ENCODE data around the gene CAMSAP2. TPM values are rescaled to one million over a fixed set of nuclear protein-coding genes. Genes with fewer than 3 reads are reported as not detected.

The CAMSAP2 gene, protein sequence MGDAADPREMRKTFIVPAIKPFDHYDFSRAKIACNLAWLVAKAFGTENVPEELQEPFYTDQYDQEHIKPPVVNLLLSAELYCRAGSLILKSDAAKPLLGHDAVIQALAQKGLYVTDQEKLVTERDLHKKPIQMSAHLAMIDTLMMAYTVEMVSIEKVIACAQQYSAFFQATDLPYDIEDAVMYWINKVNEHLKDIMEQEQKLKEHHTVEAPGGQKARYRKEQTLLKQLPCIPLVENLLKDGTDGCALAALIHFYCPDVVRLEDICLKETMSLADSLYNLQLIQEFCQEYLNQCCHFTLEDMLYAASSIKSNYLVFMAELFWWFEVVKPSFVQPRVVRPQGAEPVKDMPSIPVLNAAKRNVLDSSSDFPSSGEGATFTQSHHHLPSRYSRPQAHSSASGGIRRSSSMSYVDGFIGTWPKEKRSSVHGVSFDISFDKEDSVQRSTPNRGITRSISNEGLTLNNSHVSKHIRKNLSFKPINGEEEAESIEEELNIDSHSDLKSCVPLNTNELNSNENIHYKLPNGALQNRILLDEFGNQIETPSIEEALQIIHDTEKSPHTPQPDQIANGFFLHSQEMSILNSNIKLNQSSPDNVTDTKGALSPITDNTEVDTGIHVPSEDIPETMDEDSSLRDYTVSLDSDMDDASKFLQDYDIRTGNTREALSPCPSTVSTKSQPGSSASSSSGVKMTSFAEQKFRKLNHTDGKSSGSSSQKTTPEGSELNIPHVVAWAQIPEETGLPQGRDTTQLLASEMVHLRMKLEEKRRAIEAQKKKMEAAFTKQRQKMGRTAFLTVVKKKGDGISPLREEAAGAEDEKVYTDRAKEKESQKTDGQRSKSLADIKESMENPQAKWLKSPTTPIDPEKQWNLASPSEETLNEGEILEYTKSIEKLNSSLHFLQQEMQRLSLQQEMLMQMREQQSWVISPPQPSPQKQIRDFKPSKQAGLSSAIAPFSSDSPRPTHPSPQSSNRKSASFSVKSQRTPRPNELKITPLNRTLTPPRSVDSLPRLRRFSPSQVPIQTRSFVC (N-terminal part only)
- 10 to 100 TPM; 25.8 to 44.5 (median 38.7) TPM for total RNA-seq
- polyA plus RNA-seq = 10 to 100 TPM; 14.5 to 26.7 TPM
- long read RNA-seq, donor 1, partial matches to known transcripts = 6 of 11 reads
- long read RNA-seq, donor 1, other reads (novel, unspliced or antisense) = 5 of 11 reads
- long read RNA-seq, donor 2 = 0 reads
- long read RNA-seq, donor 3, full-length matches to known transcripts = 5 of 17 reads
- long read RNA-seq, donor 3, partial matches to known transcripts = 6 of 17 reads
- long read RNA-seq, donor 3, other reads (novel, unspliced or antisense) = 6 of 17 reads

DNA sequence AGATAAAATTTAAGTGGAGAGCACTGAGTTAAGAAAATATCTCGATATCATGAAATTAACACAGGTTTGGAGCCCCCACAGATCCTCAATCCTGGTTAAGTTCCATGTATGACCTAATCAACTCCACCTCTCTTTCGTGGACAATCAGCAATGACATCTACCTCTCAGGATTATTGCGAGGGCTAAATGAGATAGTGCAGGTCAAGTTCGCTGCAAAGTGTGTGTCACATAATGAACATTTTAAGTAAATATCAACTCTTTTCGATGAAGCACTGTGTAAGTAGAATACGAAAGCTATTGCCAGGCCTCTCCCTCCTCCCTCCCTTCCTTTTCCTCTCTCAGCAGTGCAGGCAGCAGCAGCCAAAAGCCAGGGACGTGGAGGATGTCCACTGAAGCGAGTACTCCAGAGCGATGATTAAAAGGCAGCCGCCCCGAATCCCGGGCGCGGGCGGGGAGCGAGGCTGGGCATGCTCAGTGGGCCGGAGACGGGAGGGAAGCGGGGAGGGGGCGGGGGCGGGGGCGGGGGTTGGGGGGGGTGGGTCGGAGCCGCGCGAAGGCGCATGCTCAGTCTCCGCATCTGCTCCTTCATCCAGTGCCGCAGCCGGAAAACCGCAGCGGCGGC is at the start of gene CAMSAP2:
TSS of gene CAMSAP2 (plus strand) at position 567 of the 622 bp plus-strand sequence. CDS start 935 bp downstream, outside the sequence.
- WGBS, 3 donors = 0 to 1% (median 1%) methylated on average over 25 to 33 of the region's 33 CpGs
- Histone ChIP-seq H3K4me1 (ENCODE audit: insufficient read depth) (no peaks in the 10 kb centered on the region), H3K36me3 (no peaks in the 10 kb centered on the region), H3K9me3 (no peaks in the 10 kb centered on the region), H3K27ac (peak within 1 kb of the TSS; percentile 98 to 100), H3K27me3 (no peaks in the 10 kb centered on the region), H3K4me3 (peak within 1 kb of the TSS; percentile 89)
- intact Hi-C loops (cut with DNase I) = loop anchor here in 3 of 4 donors (5.0 to 10.0 kb wide), 2 partner anchors 64 to 71 kb away; partner anchors contain the start of gene DDX59 (in 2 of the 3)
- TF ChIP-seq POLR2A (IDR thresholded peaks at IDR 0.05) (no peak), EP300 (IDR thresholded peaks at IDR 0.05) (peak; percentile 13)
- TF ChIP-seq, protein P1, sequence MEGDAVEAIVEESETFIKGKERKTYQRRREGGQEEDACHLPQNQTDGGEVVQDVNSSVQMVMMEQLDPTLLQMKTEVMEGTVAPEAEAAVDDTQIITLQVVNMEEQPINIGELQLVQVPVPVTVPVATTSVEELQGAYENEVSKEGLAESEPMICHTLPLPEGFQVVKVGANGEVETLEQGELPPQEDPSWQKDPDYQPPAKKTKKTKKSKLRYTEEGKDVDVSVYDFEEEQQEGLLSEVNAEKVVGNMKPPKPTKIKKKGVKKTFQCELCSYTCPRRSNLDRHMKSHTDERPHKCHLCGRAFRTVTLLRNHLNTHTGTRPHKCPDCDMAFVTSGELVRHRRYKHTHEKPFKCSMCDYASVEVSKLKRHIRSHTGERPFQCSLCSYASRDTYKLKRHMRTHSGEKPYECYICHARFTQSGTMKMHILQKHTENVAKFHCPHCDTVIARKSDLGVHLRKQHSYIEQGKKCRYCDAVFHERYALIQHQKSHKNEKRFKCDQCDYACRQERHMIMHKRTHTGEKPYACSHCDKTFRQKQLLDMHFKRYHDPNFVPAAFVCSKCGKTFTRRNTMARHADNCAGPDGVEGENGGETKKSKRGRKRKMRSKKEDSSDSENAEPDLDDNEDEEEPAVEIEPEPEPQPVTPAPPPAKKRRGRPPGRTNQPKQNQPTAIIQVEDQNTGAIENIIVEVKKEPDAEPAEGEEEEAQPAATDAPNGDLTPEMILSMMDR (IDR thresholded peaks at IDR 0.05) = no peak
- peak; percentile 94 to 95 (median 95) for DNase-seq

DNA sequence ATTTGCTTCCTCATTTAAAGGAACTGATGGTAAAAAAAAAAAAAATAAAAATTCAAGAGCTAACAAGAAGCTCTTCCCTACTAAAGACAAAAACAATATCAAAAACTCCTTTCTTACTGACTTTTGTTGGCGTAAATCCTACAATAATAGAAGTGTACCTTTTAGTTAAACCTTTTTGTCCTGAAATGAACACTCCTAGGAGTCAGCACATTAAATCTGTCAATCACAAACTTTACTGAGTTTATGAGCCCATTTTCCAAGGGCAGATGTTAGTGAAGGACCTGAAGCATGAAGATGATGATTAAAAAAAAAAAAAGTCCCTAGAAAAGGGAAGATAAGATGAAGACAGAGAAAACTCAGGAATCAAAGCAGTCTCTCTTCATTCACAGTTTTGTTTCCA is 46.4 kb upstream of the CAMSAP2 start:
- Histone ChIP-seq H3K36me3 (no peaks in the 10 kb centered on the region), H3K4me1 (ENCODE audit: insufficient read depth) (no peaks in the 10 kb centered on the region), H3K9me3 (no peaks in the 10 kb centered on the region), H3K4me3 (no peak overlapping the region), H3K27ac (no peak overlapping the region), H3K27me3 (no peaks in the 10 kb centered on the region)
- WGBS, 3 donors = 88 to 98% (median 97%) methylated on average over 1 of the region's 1 CpG
- TF ChIP-seq EP300 (IDR thresholded peaks at IDR 0.05) = no peak
- TF ChIP-seq POLR2A (IDR thresholded peaks at IDR 0.05) = no peak
- TF ChIP-seq, protein P1 (IDR thresholded peaks at IDR 0.05) = no peak
- intact Hi-C loops (cut with DNase I) = no loop called here
- no peak for DNase-seq

DNA sequence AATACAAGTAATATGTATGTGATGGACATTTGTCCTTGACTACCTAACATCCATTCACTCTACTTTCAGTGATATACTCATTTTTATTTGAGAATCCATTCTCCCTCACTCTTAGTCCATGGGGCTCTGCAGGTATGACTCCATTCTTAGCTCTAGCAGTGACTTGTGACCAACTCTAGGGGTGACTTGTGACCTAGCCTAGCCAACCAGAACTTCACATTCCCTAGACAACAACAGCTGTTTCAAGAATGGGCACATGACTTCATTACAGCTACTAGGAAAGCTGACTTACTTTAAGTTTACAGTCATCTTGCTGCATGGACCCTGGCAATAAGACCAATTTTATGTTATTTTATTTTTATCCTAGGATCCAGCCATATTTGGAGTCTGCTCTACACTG is 45.4 kb upstream of the CAMSAP2 start:
- H3K36me3 ChIP-seq = no peaks in the 10 kb centered on the region
- intact Hi-C loops (cut with DNase I) = no loop called here
- DNase-seq = no peak
- H3K9me3 ChIP-seq = no peaks in the 10 kb centered on the region
- H3K4me3 ChIP-seq = no peak overlapping the region
- no peaks in the 10 kb centered on the region for H3K27me3 ChIP-seq
- no peaks in the 10 kb centered on the region for H3K4me1 ChIP-seq (ENCODE audit: insufficient read depth)
- no peak overlapping the region for H3K27ac ChIP-seq
- TF ChIP-seq, protein P1 (IDR thresholded peaks at IDR 0.05) = no peak
- TF ChIP-seq EP300 (IDR thresholded peaks at IDR 0.05) (no peak), POLR2A (IDR thresholded peaks at IDR 0.05) (no peak)
